ENCODE data around the gene TLR7.

TLR7 gene

DNA sequence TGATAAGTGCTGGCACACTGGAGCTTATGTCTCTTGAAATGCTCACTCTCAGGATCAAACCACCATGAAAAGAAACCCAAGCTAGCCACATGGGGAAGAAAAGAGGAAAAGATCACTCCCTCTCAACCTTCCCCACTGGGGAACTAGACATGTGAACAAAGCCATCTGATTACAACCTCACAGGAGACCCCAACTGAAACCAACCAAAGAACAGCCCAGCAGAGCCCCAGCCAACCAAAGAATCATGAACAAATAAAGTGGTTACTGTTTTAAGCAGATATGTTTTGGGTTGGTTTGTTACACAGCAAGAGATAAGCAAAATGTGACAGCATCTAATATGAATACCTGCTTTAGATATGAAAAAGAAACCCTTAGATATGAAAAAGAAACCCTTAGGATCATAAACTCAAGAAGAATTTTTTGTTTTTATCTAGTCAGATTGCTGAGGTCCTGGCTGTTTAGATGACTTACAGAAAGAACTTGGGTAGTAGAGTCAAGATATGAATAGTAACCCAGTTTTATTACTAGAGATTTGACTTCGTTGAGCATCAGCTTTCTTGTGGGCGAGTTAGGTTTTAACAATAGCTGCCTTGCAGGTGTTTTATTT is 23.7 kb upstream of the TLR7 start:
- H3K4me3 ChIP-seq (replicated peaks; ENCODE audit: low read depth, low read length), result no peak overlapping the region
- no peak for DNase-seq (ENCODE audit: low read depth)
- TF ChIP-seq, protein P1, sequence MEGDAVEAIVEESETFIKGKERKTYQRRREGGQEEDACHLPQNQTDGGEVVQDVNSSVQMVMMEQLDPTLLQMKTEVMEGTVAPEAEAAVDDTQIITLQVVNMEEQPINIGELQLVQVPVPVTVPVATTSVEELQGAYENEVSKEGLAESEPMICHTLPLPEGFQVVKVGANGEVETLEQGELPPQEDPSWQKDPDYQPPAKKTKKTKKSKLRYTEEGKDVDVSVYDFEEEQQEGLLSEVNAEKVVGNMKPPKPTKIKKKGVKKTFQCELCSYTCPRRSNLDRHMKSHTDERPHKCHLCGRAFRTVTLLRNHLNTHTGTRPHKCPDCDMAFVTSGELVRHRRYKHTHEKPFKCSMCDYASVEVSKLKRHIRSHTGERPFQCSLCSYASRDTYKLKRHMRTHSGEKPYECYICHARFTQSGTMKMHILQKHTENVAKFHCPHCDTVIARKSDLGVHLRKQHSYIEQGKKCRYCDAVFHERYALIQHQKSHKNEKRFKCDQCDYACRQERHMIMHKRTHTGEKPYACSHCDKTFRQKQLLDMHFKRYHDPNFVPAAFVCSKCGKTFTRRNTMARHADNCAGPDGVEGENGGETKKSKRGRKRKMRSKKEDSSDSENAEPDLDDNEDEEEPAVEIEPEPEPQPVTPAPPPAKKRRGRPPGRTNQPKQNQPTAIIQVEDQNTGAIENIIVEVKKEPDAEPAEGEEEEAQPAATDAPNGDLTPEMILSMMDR (IDR thresholded peaks at IDR 0.05; ENCODE audit: low read length, missing control alignments), result no peak

DNA sequence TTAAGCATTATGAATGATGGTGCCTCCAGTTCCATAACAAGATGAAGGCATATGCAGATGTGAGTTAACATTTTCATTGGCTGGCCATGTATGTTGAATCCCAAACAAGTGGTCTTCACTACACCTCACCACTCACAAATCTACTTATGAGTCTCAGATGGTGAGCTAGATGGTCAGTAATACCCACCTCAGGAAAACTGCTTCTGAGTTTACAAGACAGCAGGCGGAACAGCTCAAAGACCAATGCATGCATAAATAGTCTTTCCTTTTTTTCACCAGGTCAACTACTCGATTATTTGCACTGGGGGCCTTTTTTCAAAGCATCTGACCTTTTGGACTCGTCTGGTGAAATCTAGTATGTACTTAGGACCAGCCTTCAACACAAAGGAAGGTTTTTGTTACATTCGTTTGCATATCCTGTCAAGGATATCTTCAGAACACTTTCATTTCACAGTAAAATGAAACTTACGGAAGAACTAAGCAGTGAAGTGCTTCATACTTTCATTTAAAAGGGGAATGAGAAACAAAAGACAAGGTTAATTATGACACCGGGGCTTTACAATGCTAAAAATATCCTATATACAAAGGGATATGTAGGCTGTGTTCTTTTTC is 23.1 kb upstream of the TLR7 start:
- DNase-seq (ENCODE audit: low read depth), result no peak
- no peak overlapping the region for H3K4me3 ChIP-seq (replicated peaks; ENCODE audit: low read depth, low read length)
- TF ChIP-seq, protein P1 (IDR thresholded peaks at IDR 0.05; ENCODE audit: low read length, missing control alignments), result no peak

DNA sequence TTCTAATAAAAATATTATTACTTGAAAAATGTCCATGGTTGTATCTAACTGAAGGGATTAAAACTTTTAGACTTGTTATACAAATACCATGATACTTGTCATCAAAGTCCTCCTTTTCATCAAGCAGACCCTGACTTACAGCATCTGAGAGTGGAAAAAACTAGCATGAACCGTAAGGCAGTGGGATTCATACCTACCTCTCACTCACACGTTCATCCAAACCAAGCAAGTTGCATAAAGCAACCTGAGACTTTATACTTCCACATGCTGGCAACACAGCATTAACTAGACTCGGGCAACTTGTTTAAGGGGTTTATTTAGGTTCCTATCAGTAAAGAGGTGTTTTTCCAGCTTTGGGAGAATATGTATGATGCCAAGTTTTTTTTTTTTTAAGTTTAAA is 22.6 kb upstream of the TLR7 start:
- no peak for DNase-seq (ENCODE audit: low read depth)
- no peak overlapping the region for H3K4me3 ChIP-seq (replicated peaks; ENCODE audit: low read depth, low read length)
- TF ChIP-seq, protein P1 (IDR thresholded peaks at IDR 0.05; ENCODE audit: low read length, missing control alignments), result no peak

DNA sequence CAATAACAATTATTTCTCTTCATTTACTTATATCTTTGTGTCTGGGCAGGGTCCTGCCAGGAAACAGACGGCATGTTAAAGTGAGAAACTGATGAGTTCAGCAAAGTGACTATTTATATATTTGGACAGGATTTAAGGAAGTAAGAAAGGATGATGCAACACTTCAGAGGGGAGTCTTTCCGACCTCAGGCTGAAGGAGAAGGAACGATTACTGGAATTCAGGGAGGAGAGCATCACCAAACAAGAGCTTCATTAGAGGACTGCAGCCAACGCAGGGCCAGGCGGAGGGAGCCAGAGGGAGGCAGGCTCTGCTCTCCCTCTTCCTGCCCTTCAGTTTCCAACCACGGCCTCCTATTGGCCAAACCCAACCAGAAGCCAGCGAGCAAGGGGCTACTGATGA is 1.5 kb upstream of the TLR7 start:
- no peak overlapping the region for H3K4me3 ChIP-seq (replicated peaks; ENCODE audit: low read depth, low read length)
- TF ChIP-seq, protein P1 (IDR thresholded peaks at IDR 0.05; ENCODE audit: low read length, missing control alignments), result no peak
- peak; percentile 44 for DNase-seq (ENCODE audit: low read depth)

DNA sequence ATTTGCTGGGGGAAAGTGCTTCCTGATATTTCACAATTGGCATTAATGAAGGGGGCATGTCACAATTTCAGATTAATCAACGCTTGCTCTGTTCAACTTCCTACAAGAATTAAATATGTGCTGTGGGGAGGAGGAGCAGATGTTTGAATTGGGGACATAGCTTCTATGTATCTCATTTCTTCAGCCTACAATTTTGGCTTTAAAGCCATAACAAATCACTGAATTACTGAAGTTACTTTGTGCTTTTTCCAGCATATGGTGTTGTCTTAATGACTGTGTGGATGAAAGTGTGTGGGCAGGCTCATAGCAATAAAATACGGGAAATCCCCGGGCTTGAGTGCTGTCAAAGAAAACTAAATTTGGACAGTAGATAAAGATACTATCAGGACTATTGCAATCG is 813 bp downstream of the TLR7 start:
- no peak overlapping the region for H3K4me3 ChIP-seq (replicated peaks; ENCODE audit: low read depth, low read length)
- no peak for DNase-seq (ENCODE audit: low read depth)

DNA sequence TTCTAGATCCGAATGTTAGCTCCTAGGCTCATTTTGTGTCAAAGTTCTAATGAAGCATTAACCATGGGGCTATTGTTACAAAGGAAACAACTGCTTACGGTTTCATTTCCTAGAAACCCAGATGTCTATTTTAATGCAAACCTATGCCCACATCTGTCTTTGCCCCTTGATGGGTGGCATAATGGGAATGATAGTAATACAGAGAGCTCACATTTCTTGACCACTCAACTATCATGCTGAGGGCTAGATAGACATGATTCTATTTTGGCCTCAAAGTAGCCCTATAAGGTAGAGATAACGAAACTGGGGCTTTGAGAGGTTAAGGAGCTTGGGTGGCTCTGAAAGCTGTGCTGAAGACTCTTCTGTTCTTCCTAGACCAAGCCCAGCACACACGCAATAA is 1.9 kb downstream of the TLR7 start:
- no peak overlapping the region for H3K4me3 ChIP-seq (replicated peaks; ENCODE audit: low read depth, low read length)
- TF ChIP-seq, protein P1 (IDR thresholded peaks at IDR 0.05; ENCODE audit: low read length, missing control alignments), result no peak
- DNase-seq (ENCODE audit: low read depth), result no peak

More for the DNA sequence above, 813 bp downstream of the TLR7 start:
- TF ChIP-seq, protein P1 (IDR thresholded peaks at IDR 0.05; ENCODE audit: low read length, missing control alignments), result no peak

DNA sequence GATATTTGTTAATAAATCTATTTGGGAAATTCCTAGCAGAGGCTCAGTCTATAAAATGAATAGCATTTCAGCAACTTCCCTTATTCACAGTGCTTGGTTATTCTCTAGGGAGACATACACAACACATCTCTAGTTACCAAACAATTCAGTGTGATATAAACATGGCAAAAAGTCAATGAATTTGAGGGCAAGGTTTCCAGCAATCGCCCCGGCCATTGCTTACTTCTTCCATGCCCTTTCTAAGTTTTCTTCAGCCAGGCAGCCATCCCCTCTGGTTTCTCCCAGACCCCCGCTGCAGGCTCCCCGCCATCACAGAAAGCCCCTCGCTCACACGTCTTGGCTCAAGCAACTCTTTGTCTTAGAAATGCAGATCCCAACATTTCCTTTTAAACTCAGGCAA is 4.4 kb downstream of the TLR7 start:
- no peak overlapping the region for H3K4me3 ChIP-seq (replicated peaks; ENCODE audit: low read depth, low read length)
- TF ChIP-seq, protein P1 (IDR thresholded peaks at IDR 0.05; ENCODE audit: low read length, missing control alignments), result no peak
- DNase-seq (ENCODE audit: low read depth), result no peak

All from fibroblast of pulmonary artery (primary cell).